Loucy (cell line): Measurements from ENCODE around the gene RSPH3.

Experiments
- H2AFZ ChIP-seq: fragments of 200-600 bp; sonication (generic); 2 replicates; pipeline ENCODE4 v1.6.0; 2016; ENCODE audit warnings: antibody characterized with exemption, mild to moderate bottlenecking, low read length, moderate library complexity
- H3F3A ChIP-seq: fragments of 200-600 bp; 2 replicates; pipeline ENCODE4 v1.6.0; 2016; ENCODE audit warnings: antibody characterized with exemption, low read depth, mild to moderate bottlenecking
- H3K27me3 ChIP-seq: fragments of 200-600 bp; sonication (generic); 2 replicates; pipeline ENCODE4 v1.6.1; 2014; ENCODE audit warnings: low read length, mild to moderate bottlenecking; ENCODE audit not compliant: insufficient read depth, poor library complexity, severe bottlenecking
- H3K36me3 ChIP-seq: fragments of 200-600 bp; sonication (generic); 2 replicates; pipeline ENCODE4 v1.6.1; 2016; ENCODE audit warnings: low read length; ENCODE audit not compliant: insufficient read depth
- H3K4me1 ChIP-seq: fragments of 200-600 bp; sonication (generic); 2 replicates; pipeline ENCODE4 v1.5.1; 2014; ENCODE audit warnings: low read length, mild to moderate bottlenecking; ENCODE audit not compliant: insufficient read depth, poor library complexity, severe bottlenecking
- H3K4me2 ChIP-seq: fragments of 200-600 bp; sonication (generic); 2 replicates; pipeline ENCODE4 v1.6.0; 2014; ENCODE audit warnings: antibody characterized with exemption, low read length, low read depth, mild to moderate bottlenecking; ENCODE audit not compliant: poor library complexity, severe bottlenecking
- H3K4me3 ChIP-seq: fragments of 200-600 bp; sonication (generic); 2 replicates; pipeline ENCODE4 v1.5.1; 2014; ENCODE audit warnings: low read length, mild to moderate bottlenecking, mixed read lengths; ENCODE audit not compliant: poor library complexity, severe bottlenecking
- H3K79me2 ChIP-seq: fragments of 200-600 bp; sonication (generic); 2 replicates; pipeline ENCODE4 v1.6.1; 2014; ENCODE audit warnings: low read length; ENCODE audit not compliant: insufficient read depth
- H3K9ac ChIP-seq: fragments of 200-600 bp; sonication (generic); 2 replicates; pipeline ENCODE4 v1.6.0; 2014; ENCODE audit warnings: mild to moderate bottlenecking, low read depth, low read length, moderate library complexity; ENCODE audit not compliant: poor library complexity, severe bottlenecking
- H3K9me2 ChIP-seq: fragments of 200-600 bp; sonication (generic); replicated peaks from 2 replicates; pipeline ENCODE4 v1.6.1; 2016; ENCODE audit warnings: low read depth, low read length, mixed read lengths
- H3K9me3 ChIP-seq: fragments of 200-600 bp; sonication (generic); 2 replicates; pipeline ENCODE4 v1.6.1; 2014; ENCODE audit warnings: mild to moderate bottlenecking, antibody characterized with exemption, low read length, low read depth; ENCODE audit not compliant: insufficient read depth
- H4K20me1 ChIP-seq: fragments of 200-600 bp; sonication (generic); 2 replicates; pipeline ENCODE4 v1.6.0; 2014; ENCODE audit warnings: antibody characterized with exemption, low read length, mild to moderate bottlenecking; ENCODE audit not compliant: insufficient read depth, poor library complexity, severe bottlenecking
- EZH2phosphoT487 ChIP-seq: fragments of 200-600 bp; IDR thresholded peaks from 2 replicates; pipeline ENCODE4 v1.6.1; 2018; ENCODE audit warnings: antibody characterized with exemption, mild to moderate bottlenecking, moderate library complexity, borderline replicate concordance
- TF ChIP-seq, protein P1 (sequence below): fragments of 200-600 bp; sonication (generic); conservative IDR thresholded peaks from 2 replicates; pipeline ENCODE4 v1.5.1; 2014; ENCODE audit warnings: mild to moderate bottlenecking, antibody characterized with exemption, low read length

RSPH3 gene

GRCh38 chr6:158928068-158928467 is 71.9 kb downstream of the RSPH3 start:
- Histone ChIP-seq H3K9ac (no peak overlapping the region), H3K79me2 (no peaks in the 10 kb centered on the region), H3K4me2 (no peak overlapping the region), H3K36me3 (no peaks in the 10 kb centered on the region), H3K9me2 (no peaks in the 10 kb centered on the region), H4K20me1 (no peaks in the 10 kb centered on the region), H3K4me1 (no peaks in the 10 kb centered on the region), H3F3A (no peaks in the 10 kb centered on the region), H3K9me3 (no peaks in the 10 kb centered on the region), H2AFZ (no peak overlapping the region), H3K27me3 (no peaks in the 10 kb centered on the region), H3K4me3 (no peak overlapping the region)
- TF ChIP-seq EZH2phosphoT487: no peak

GRCh38 chr6:158926414-158926813 is 73.6 kb downstream of the RSPH3 start:
- Histone ChIP-seq H3F3A (no peaks in the 10 kb centered on the region), H3K36me3 (no peaks in the 10 kb centered on the region), H4K20me1 (no peaks in the 10 kb centered on the region), H3K4me1 (no peaks in the 10 kb centered on the region), H3K79me2 (no peaks in the 10 kb centered on the region), H3K27me3 (no peaks in the 10 kb centered on the region), H3K9ac (no peak overlapping the region), H3K4me2 (no peak overlapping the region), H2AFZ (no peak overlapping the region), H3K9me3 (no peaks in the 10 kb centered on the region), H3K9me2 (no peaks in the 10 kb centered on the region), H3K4me3 (no peak overlapping the region)
- TF ChIP-seq, protein P1, sequence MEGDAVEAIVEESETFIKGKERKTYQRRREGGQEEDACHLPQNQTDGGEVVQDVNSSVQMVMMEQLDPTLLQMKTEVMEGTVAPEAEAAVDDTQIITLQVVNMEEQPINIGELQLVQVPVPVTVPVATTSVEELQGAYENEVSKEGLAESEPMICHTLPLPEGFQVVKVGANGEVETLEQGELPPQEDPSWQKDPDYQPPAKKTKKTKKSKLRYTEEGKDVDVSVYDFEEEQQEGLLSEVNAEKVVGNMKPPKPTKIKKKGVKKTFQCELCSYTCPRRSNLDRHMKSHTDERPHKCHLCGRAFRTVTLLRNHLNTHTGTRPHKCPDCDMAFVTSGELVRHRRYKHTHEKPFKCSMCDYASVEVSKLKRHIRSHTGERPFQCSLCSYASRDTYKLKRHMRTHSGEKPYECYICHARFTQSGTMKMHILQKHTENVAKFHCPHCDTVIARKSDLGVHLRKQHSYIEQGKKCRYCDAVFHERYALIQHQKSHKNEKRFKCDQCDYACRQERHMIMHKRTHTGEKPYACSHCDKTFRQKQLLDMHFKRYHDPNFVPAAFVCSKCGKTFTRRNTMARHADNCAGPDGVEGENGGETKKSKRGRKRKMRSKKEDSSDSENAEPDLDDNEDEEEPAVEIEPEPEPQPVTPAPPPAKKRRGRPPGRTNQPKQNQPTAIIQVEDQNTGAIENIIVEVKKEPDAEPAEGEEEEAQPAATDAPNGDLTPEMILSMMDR: no peak
- no peak for TF ChIP-seq EZH2phosphoT487

DNA sequence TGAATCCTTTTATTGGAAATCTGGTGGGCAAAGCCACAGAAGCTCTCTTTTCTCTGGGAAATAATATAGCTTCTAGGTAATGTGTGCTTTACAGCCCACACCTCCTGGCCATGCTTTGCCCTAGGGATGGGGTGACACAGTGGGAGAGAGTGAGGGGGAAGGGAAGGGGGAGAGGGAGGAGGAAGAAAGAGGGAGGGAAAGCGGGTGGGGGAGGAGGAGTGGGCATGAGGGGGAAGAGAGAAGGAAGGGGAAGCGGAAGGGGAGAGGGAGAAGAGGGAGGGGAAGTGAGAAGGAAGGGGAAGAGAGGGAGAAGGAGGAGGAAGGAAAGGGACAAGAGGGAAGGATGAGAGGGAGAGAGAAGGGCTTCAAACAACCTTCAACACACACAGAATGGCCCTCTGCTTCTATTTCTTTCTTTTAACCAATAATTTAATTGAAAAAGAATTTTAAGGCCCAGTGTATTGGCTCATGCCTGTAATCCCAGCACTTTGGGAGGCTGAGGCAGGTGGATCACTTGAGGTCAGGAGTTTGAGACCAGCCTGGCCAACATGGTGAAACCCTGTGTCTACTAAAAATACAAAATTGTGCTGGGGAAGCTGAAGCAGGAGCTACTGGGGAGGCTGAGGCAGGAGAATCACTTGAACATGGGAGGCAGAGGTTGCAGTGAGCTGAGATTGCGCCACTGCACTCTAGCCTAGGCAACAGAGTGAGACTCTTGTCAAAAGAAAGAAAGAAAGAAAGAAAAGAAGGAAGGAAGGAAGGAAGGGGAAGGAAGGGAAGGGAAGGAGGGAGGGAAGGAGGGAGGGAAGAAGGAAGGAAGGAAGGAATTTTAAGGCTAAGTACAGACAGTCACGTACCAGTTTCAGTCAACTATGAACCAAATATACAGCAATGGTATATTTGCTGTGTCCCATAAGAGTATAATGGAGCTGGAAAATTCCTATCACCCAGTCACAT is 75.2 kb downstream of the RSPH3 start:
- H3K36me3 ChIP-seq: no peaks in the 10 kb centered on the region
- H3K9ac ChIP-seq: no peak overlapping the region
- H3F3A ChIP-seq: no peaks in the 10 kb centered on the region
- H2AFZ ChIP-seq: no peak overlapping the region
- no peaks in the 10 kb centered on the region for H3K9me2 ChIP-seq
- no peak overlapping the region for H3K4me3 ChIP-seq
- no peaks in the 10 kb centered on the region for H3K9me3 ChIP-seq
- H3K4me1 ChIP-seq: no peaks in the 10 kb centered on the region
- TF ChIP-seq EZH2phosphoT487: no peak
- TF ChIP-seq, protein P1: no peak
- no peaks in the 10 kb centered on the region for H3K79me2 ChIP-seq
- H3K4me2 ChIP-seq: no peak overlapping the region
- no peaks in the 10 kb centered on the region for H4K20me1 ChIP-seq
- H3K27me3 ChIP-seq: no peaks in the 10 kb centered on the region
